ENCODE data around the gene CCDC81.

DNA sequence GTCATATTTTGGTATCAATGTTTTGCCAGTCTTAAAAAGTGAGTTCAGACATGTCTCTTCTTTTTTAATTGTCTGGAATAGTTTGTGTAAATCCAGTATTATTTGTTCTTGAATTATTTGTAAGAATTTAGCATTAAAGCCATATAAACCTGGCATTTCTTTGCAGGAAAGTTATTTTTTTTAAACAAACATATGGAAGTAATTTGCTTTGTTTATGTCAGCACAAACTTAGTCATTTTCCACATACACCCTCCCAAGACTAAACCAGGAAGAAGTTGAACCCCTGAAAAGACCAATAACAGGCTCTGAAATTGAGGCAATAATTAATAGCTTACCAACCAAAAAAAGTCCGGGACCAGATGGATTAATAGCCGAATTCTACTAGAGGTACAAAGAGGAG, 9.1 kb upstream of the CCDC81 start:
- no peak for TF ChIP-seq POLR2A (IDR thresholded peaks at IDR 0.05; ENCODE audit: low read length)
- no peak for TF ChIP-seq JUN (IDR thresholded peaks at IDR 0.05)
- TF ChIP-seq SMC3 (IDR thresholded peaks at IDR 0.05), result no peak
- TF ChIP-seq RNF2 (IDR thresholded peaks at IDR 0.05; ENCODE audit: borderline replicate concordance, low read depth), result no peak
- TF ChIP-seq, protein P1, sequence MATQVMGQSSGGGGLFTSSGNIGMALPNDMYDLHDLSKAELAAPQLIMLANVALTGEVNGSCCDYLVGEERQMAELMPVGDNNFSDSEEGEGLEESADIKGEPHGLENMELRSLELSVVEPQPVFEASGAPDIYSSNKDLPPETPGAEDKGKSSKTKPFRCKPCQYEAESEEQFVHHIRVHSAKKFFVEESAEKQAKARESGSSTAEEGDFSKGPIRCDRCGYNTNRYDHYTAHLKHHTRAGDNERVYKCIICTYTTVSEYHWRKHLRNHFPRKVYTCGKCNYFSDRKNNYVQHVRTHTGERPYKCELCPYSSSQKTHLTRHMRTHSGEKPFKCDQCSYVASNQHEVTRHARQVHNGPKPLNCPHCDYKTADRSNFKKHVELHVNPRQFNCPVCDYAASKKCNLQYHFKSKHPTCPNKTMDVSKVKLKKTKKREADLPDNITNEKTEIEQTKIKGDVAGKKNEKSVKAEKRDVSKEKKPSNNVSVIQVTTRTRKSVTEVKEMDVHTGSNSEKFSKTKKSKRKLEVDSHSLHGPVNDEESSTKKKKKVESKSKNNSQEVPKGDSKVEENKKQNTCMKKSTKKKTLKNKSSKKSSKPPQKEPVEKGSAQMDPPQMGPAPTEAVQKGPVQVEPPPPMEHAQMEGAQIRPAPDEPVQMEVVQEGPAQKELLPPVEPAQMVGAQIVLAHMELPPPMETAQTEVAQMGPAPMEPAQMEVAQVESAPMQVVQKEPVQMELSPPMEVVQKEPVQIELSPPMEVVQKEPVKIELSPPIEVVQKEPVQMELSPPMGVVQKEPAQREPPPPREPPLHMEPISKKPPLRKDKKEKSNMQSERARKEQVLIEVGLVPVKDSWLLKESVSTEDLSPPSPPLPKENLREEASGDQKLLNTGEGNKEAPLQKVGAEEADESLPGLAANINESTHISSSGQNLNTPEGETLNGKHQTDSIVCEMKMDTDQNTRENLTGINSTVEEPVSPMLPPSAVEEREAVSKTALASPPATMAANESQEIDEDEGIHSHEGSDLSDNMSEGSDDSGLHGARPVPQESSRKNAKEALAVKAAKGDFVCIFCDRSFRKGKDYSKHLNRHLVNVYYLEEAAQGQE (IDR thresholded peaks at IDR 0.05), result no peak
- TF ChIP-seq, protein P2, sequence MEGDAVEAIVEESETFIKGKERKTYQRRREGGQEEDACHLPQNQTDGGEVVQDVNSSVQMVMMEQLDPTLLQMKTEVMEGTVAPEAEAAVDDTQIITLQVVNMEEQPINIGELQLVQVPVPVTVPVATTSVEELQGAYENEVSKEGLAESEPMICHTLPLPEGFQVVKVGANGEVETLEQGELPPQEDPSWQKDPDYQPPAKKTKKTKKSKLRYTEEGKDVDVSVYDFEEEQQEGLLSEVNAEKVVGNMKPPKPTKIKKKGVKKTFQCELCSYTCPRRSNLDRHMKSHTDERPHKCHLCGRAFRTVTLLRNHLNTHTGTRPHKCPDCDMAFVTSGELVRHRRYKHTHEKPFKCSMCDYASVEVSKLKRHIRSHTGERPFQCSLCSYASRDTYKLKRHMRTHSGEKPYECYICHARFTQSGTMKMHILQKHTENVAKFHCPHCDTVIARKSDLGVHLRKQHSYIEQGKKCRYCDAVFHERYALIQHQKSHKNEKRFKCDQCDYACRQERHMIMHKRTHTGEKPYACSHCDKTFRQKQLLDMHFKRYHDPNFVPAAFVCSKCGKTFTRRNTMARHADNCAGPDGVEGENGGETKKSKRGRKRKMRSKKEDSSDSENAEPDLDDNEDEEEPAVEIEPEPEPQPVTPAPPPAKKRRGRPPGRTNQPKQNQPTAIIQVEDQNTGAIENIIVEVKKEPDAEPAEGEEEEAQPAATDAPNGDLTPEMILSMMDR (IDR thresholded peaks at IDR 0.05), result no peak
- TF ChIP-seq HOXA7 (CRISPR knock-in tag; IDR thresholded peaks at IDR 0.05), result no peak
- no peak for TF ChIP-seq MAFK (IDR thresholded peaks at IDR 0.05; ENCODE audit: partially characterized antibody)
- TF ChIP-seq RAD21 (conservative IDR thresholded peaks at IDR 0.05 in 1 of 2, IDR thresholded peaks at IDR 0.05 in 1 of 2), result no peak
- no peak for TF ChIP-seq SREBF2 (IDR thresholded peaks at IDR 0.05)
- no peak for TF ChIP-seq USF2 (IDR thresholded peaks at IDR 0.05)
- TF ChIP-seq MYC (IDR thresholded peaks at IDR 0.05; ENCODE audit: borderline replicate concordance, low read length), result no peak
- no peak for TF ChIP-seq PHF8 (IDR thresholded peaks at IDR 0.05; ENCODE audit: borderline replicate concordance, low read depth)
- TF ChIP-seq EP300 (IDR thresholded peaks at IDR 0.05), result no peak
